Ishikawa (cell line): Measurements from ENCODE around the gene MPP4.

ENCODE experiments used
- EGR1 ChIP-seq: IDR thresholded peaks from 2 replicates; pipeline ENCODE4 v1.6.1; 2012
- MAX ChIP-seq: IDR thresholded peaks from 2 replicates; pipeline ENCODE4 v1.6.1; 2012
- RAD21 ChIP-seq: IDR thresholded peaks from 2 replicates; pipeline ENCODE4 v1.6.1; 2012; ENCODE audit warnings: low read depth
- REST ChIP-seq: IDR thresholded peaks from 2 replicates; pipeline ENCODE4 v1.6.1; 2012; ENCODE audit warnings: low read depth, mild to moderate bottlenecking
- TAF1 ChIP-seq: IDR thresholded peaks from 2 replicates; pipeline ENCODE4 v1.6.1; 2012; ENCODE audit warnings: low read depth, mild to moderate bottlenecking

- no peak for TF ChIP-seq TAF1
- TF ChIP-seq MAX: no peak
- no peak for TF ChIP-seq EGR1
- TF ChIP-seq REST: no peak
- TF ChIP-seq RAD21: no peak
Measured at GRCh38 chr2:201597397-201597796, 101.0 kb downstream of the MPP4 start.
